DOHH2 (cell line): ENCODE results near the gene SLA2.
"Not testable (repeated sequence)": the region's sequence is repeated elsewhere in the genome, so short reads cannot be mapped to it uniquely, and the experiment has no call there.

Experiments used
- H3F3A ChIP-seq: fragments of 200-600 bp; sonication (generic), shearing (Covaris generic); 2 replicates; pipeline ENCODE4 v1.6.0; 2016; ENCODE audit warnings: antibody characterized with exemption, mild to moderate bottlenecking; ENCODE audit not compliant: control insufficient read depth, insufficient read depth
- H3K27ac ChIP-seq: fragments of 200-600 bp; sonication (generic); 2 replicates; pipeline ENCODE4 v1.5.1; 2014; ENCODE audit warnings: low read depth, mild to moderate bottlenecking, low read length, moderate library complexity
- H3K27me3 ChIP-seq: fragments of 200-600 bp; sonication (generic); 2 replicates; pipeline ENCODE4 v1.6.1; 2014; ENCODE audit warnings: mild to moderate bottlenecking, low read length, mixed read lengths; ENCODE audit not compliant: control insufficient read depth
- H3K36me3 ChIP-seq: fragments of 200-600 bp; sonication (generic); 2 replicates; pipeline ENCODE4 v1.6.1; 2014; ENCODE audit warnings: mild to moderate bottlenecking, low read length, moderate library complexity, mixed read lengths; ENCODE audit not compliant: control insufficient read depth
- H3K4me1 ChIP-seq: fragments of 200-600 bp; sonication (generic); 2 replicates; pipeline ENCODE4 v1.6.1; 2014; ENCODE audit warnings: mild to moderate bottlenecking, low read length, mixed read lengths; ENCODE audit not compliant: control insufficient read depth
- H3K4me2 ChIP-seq: fragments of 200-600 bp; sonication (generic); 2 replicates; pipeline ENCODE4 v1.6.0; 2014; ENCODE audit warnings: mild to moderate bottlenecking, low read length, moderate library complexity
- H3K4me3 ChIP-seq: fragments of 200-600 bp; sonication (generic); 2 replicates; pipeline ENCODE4 v1.5.1; 2014; ENCODE audit warnings: mild to moderate bottlenecking, low read length, mixed read lengths
- H3K79me2 ChIP-seq: fragments of 200-600 bp; sonication (generic); 2 replicates; pipeline ENCODE4 v1.6.1; 2014; ENCODE audit warnings: mild to moderate bottlenecking, low read length, mixed read lengths; ENCODE audit not compliant: control insufficient read depth
- H3K9me2 ChIP-seq: fragments of 200-600 bp; sonication (generic); replicated peaks from 2 replicates; pipeline ENCODE4 v1.6.1; 2014; ENCODE audit warnings: mild to moderate bottlenecking, low read length, mixed read lengths; ENCODE audit not compliant: control insufficient read depth
- H3K9me3 ChIP-seq: fragments of 200-600 bp; sonication (generic); 2 replicates; pipeline ENCODE4 v1.6.1; 2014; ENCODE audit warnings: antibody characterized with exemption, low read length, mixed read lengths; ENCODE audit not compliant: control insufficient read depth, insufficient read depth
- H4K20me1 ChIP-seq: fragments of 200-600 bp; sonication (generic); 2 replicates; pipeline ENCODE4 v1.6.0; 2014; ENCODE audit warnings: low read depth, mild to moderate bottlenecking, antibody characterized with exemption, low read length, moderate library complexity; ENCODE audit not compliant: control insufficient read depth, insufficient read depth
- EZH2phosphoT487 ChIP-seq: fragments of 200-600 bp; sonication (generic); IDR thresholded peaks from 2 replicates; pipeline ENCODE4 v1.6.1; 2017; ENCODE audit warnings: borderline replicate concordance, mild to moderate bottlenecking, antibody characterized with exemption, low read length, moderate library complexity, mixed read lengths
- TF ChIP-seq, protein P1 (sequence below): fragments of 200-600 bp; sonication (generic); IDR thresholded peaks from one replicate; pipeline ENCODE4 v1.5.1; 2014; ENCODE audit warnings: antibody characterized with exemption, mild to moderate bottlenecking, low read depth, low read length; ENCODE audit not compliant: poor library complexity, severe bottlenecking

The SLA2 gene

GRCh38 chr20:36642136-36642535 lies 3.9 kb downstream of the SLA2 start:
- Histone ChIP-seq H3F3A (no peaks in the 10 kb centered on the region), H3K4me1 (peaks cover 12% of the 10 kb centered on the region), H3K9me3 (no peaks in the 10 kb centered on the region), H3K27ac (no peak overlapping the region), H3K4me3 (no peak overlapping the region), H3K36me3 (no peaks in the 10 kb centered on the region), H4K20me1 (no peaks in the 10 kb centered on the region), H3K79me2 (no peaks in the 10 kb centered on the region), H3K27me3 (no peaks in the 10 kb centered on the region), H3K4me2 (no peak overlapping the region), H3K9me2 (no peaks in the 10 kb centered on the region)
- TF ChIP-seq EZH2phosphoT487 = no peak
- TF ChIP-seq, protein P1, sequence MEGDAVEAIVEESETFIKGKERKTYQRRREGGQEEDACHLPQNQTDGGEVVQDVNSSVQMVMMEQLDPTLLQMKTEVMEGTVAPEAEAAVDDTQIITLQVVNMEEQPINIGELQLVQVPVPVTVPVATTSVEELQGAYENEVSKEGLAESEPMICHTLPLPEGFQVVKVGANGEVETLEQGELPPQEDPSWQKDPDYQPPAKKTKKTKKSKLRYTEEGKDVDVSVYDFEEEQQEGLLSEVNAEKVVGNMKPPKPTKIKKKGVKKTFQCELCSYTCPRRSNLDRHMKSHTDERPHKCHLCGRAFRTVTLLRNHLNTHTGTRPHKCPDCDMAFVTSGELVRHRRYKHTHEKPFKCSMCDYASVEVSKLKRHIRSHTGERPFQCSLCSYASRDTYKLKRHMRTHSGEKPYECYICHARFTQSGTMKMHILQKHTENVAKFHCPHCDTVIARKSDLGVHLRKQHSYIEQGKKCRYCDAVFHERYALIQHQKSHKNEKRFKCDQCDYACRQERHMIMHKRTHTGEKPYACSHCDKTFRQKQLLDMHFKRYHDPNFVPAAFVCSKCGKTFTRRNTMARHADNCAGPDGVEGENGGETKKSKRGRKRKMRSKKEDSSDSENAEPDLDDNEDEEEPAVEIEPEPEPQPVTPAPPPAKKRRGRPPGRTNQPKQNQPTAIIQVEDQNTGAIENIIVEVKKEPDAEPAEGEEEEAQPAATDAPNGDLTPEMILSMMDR = no peak

DNA sequence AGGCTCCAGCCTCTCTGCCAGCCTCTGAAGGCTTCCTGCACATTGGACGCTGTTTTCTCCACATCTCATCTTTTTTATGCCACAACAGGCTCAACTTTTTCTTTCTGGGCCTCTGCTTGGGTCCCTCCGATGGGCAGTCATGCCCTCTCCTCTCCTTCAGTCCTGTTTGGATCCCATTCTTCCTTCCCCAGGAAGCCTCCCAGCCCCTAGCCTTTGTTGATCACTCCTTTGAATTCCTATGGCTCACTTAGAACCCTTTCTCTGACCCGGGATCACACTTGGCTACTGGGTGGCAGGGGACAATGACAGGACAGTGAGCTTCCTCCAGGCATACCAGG lies 4.5 kb downstream of the SLA2 start:
- no peak overlapping the region for H3K4me3 ChIP-seq
- no peaks in the 10 kb centered on the region for H3F3A ChIP-seq
- H3K9me3 ChIP-seq = no peaks in the 10 kb centered on the region
- peaks cover 12% of the 10 kb centered on the region for H3K4me1 ChIP-seq
- no peaks in the 10 kb centered on the region for H3K9me2 ChIP-seq
- no peak for TF ChIP-seq EZH2phosphoT487
- no peaks in the 10 kb centered on the region for H3K27me3 ChIP-seq
- no peaks in the 10 kb centered on the region for H3K79me2 ChIP-seq
- H3K27ac ChIP-seq = no peak overlapping the region
- H3K36me3 ChIP-seq = no peaks in the 10 kb centered on the region
- H4K20me1 ChIP-seq = no peaks in the 10 kb centered on the region
- H3K4me2 ChIP-seq = no peak overlapping the region

- not testable (repeated sequence) for H3K9me2 ChIP-seq, H3K27me3 ChIP-seq, H3K36me3 ChIP-seq, H3K27ac ChIP-seq, H3K9me3 ChIP-seq, H3K79me2 ChIP-seq, H3K4me3 ChIP-seq, H4K20me1 ChIP-seq, H3F3A ChIP-seq, H3K4me2 ChIP-seq, H3K4me1 ChIP-seq
Measured at GRCh38 chr20:36638876-36639400, 7.1 kb downstream of the SLA2 start.

DNA sequence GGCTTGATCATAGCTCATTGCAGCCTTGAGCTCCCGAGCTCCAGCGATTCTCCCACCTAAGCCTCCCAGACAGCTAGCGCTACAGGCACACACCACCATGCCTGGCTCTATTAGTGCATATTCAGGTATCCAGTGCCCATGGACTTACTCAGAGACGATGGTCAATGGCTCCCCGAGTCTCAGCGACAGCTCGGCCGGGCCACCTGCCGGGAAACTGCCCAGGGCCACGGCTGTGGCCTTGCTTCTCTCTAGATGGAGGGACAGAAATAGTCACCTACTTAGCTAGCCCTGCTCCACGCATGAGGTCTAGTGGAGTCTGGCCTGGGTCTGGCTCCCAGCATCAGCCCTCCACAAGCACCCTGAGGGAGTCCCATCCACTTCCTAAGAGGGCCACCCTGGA lies 11.7 kb downstream of the SLA2 start:
- Histone ChIP-seq H3K4me1 (peaks cover 14% of the 10 kb centered on the region), H3K27ac (no peak overlapping the region), H3K4me3 (no peak overlapping the region), H3K27me3 (no peaks in the 10 kb centered on the region), H3K36me3 (no peaks in the 10 kb centered on the region), H3K4me2 (no peak overlapping the region), H3K9me3 (no peaks in the 10 kb centered on the region), H3K9me2 (no peaks in the 10 kb centered on the region), H4K20me1 (no peaks in the 10 kb centered on the region), H3K79me2 (no peaks in the 10 kb centered on the region), H3F3A (no peaks in the 10 kb centered on the region)
- no peak for TF ChIP-seq EZH2phosphoT487
- TF ChIP-seq, protein P1 = no peak
